ENCODE data around the gene SPAAR.

The SPAAR gene

DNA sequence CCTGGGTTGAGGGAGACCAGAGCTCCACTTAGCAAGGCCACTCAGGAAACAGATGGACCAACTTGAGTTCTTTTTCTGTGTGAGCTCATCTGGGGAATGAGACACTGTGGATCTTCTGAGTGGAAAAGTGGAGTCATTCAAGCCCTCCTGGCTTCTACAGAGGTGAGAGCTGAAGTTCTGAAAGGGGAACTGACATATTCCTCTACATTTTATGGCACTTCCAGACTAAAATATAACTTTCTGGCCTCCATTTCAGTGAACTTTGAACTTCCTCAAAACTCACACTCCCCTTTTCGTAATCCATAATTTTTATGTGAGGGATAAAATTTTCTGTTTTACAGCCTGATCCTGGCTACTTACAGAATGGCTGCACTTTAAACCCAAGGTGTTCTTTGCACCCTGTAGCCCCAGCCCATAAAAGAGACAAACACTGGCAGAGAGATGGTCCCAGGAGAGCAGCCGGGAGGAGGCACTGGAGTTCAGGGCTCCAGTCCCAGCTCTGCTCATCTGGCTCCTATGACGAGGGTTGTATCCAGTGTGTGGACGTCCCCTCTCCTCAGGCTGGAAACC is 10.8 kb downstream of the SPAAR start:
- Histone ChIP-seq H3K4me1 (ENCODE audit: low read length) (peaks cover 15% of the 10 kb centered on the region), H3F3A (ENCODE audit: insufficient read depth, low read length) (peaks cover 10% of the 10 kb centered on the region), H3K27me3 (replicated peaks; ENCODE audit: insufficient read depth, low read length) (no peaks in the 10 kb centered on the region), H3K9me2 (replicated peaks; ENCODE audit: insufficient read depth, low read length) (no peaks in the 10 kb centered on the region), H3K4me3 (ENCODE audit: low read length) (no peak overlapping the region), H3K79me2 (ENCODE audit: low read length) (no peaks in the 10 kb centered on the region), H2AFZ (ENCODE audit: low read length) (no peak overlapping the region), H3K36me3 (replicated peaks; ENCODE audit: insufficient read depth, low read length) (no peaks in the 10 kb centered on the region), H3K4me2 (ENCODE audit: low read depth, low read length) (no peak overlapping the region), H3K27ac (ENCODE audit: low read length) (no peak overlapping the region), H3K9me3 (replicated peaks; ENCODE audit: insufficient read depth, low read length) (no peaks in the 10 kb centered on the region), H3K9ac (ENCODE audit: low read length) (no peak overlapping the region), H4K20me1 (ENCODE audit: insufficient read depth, low read length) (no peaks in the 10 kb centered on the region)
- DNase-seq, result no peak
- TF ChIP-seq EZH2 (optimal IDR thresholded peaks at IDR 0.05; ENCODE audit: low read depth, low read length) (no peak), EZH2phosphoT487 (IDR thresholded peaks at IDR 0.05; ENCODE audit: low read length) (no peak), CTCF (IDR thresholded peaks at IDR 0.05; ENCODE audit: low read length) (no peak)

DNA sequence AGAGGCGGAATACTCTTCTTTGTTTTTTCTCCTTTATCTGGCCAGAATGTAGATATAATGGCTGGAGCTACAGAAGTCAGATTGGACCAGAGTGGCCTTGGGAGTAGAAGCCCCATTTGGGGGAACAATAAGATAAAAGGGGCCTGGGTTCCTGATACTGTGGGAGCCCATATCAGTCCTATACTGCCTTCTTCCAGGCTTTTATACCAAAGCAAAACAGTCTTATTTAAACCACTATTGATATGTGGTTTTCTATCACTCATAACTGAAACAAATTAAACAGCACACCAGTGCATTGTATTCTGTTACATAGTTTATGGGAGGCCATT is 14.3 kb downstream of the SPAAR start:
- Histone ChIP-seq H3K4me3 (ENCODE audit: low read length) (no peak overlapping the region), H3K4me2 (ENCODE audit: low read depth, low read length) (peak overlapping the region; percentile 55), H3F3A (ENCODE audit: insufficient read depth, low read length) (peaks cover 10% of the 10 kb centered on the region), H3K79me2 (ENCODE audit: low read length) (no peaks in the 10 kb centered on the region), H3K27ac (ENCODE audit: low read length) (peak overlapping the region; percentile 44; the same call in 1 of the 2 replicates), H3K9me2 (replicated peaks; ENCODE audit: insufficient read depth, low read length) (no peaks in the 10 kb centered on the region), H3K27me3 (replicated peaks; ENCODE audit: insufficient read depth, low read length) (no peaks in the 10 kb centered on the region), H3K36me3 (replicated peaks; ENCODE audit: insufficient read depth, low read length) (no peaks in the 10 kb centered on the region), H3K9me3 (replicated peaks; ENCODE audit: insufficient read depth, low read length) (no peaks in the 10 kb centered on the region), H3K9ac (ENCODE audit: low read length) (no peak overlapping the region; the same call in 1 of the 2 replicates), H3K4me1 (ENCODE audit: low read length) (peaks cover 15% of the 10 kb centered on the region), H4K20me1 (ENCODE audit: insufficient read depth, low read length) (no peaks in the 10 kb centered on the region), H2AFZ (ENCODE audit: low read length) (peak overlapping the region; percentile 54)
- TF ChIP-seq CTCF (IDR thresholded peaks at IDR 0.05; ENCODE audit: low read length) (no peak), EZH2phosphoT487 (IDR thresholded peaks at IDR 0.05; ENCODE audit: low read length) (no peak), EZH2 (optimal IDR thresholded peaks at IDR 0.05; ENCODE audit: low read depth, low read length) (no peak)
- DNase-seq, result no peak

DNA sequence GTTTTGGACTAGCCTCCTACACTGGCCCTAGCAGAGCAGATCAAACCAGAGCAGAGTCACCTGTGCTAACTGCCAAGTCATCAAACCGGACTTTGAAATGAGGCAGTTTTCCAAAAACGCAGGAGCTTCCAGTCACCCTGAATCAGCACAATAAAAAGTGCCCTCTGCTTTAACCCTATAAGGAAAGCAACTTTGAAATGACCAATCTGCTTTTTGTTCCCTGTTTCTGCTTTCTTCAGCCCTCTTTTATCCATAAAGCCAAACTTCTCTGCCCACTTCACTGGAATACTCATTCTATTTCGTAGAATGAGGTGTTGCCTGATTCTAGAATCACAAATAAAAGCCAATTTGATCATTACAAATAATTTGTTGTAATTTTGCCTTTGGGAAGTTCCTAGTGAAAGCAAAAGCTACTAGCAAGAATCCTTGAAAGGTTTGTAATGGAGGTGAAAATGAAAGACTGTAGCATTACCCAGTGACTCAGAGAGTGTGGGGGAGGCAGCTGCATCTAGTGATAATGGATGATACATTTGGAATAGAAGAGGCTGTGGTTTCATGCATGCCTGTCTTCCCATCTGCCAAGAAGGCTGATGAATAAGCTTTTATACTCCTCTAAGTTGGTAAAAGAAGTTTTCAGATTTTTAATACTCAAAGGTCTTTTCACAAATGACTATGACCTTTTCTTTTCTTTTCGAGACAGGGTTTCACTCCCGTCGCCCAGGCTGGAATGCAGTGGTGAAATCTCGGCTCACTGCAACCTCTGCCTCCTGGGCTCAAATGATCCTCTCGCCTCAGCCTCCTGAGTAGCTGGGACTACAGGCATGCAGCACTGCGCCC is 14.9 kb downstream of the SPAAR start:
- peaks cover 10% of the 10 kb centered on the region for H3F3A ChIP-seq (ENCODE audit: insufficient read depth, low read length)
- TF ChIP-seq EZH2 (optimal IDR thresholded peaks at IDR 0.05; ENCODE audit: low read depth, low read length) (no peak), CTCF (IDR thresholded peaks at IDR 0.05; ENCODE audit: low read length) (no peak), EZH2phosphoT487 (IDR thresholded peaks at IDR 0.05; ENCODE audit: low read length) (no peak)
- peak overlapping the region; percentile 44; the same call in 1 of the 2 replicates for H3K27ac ChIP-seq (ENCODE audit: low read length)
- H3K36me3 ChIP-seq (replicated peaks; ENCODE audit: insufficient read depth, low read length), result no peaks in the 10 kb centered on the region
- no peak overlapping the region for H3K4me3 ChIP-seq (ENCODE audit: low read length)
- peak; percentile 68 for DNase-seq
- peak overlapping the region; percentile 54 for H2AFZ ChIP-seq (ENCODE audit: low read length)
- peaks cover 15% of the 10 kb centered on the region for H3K4me1 ChIP-seq (ENCODE audit: low read length)
- H3K9me2 ChIP-seq (replicated peaks; ENCODE audit: insufficient read depth, low read length), result no peaks in the 10 kb centered on the region
- H4K20me1 ChIP-seq (ENCODE audit: insufficient read depth, low read length), result no peaks in the 10 kb centered on the region
- no peaks in the 10 kb centered on the region for H3K79me2 ChIP-seq (ENCODE audit: low read length)
- no peak overlapping the region; the same call in 1 of the 2 replicates for H3K9ac ChIP-seq (ENCODE audit: low read length)
- peak overlapping the region; percentile 55 for H3K4me2 ChIP-seq (ENCODE audit: low read depth, low read length)
- H3K9me3 ChIP-seq (replicated peaks; ENCODE audit: insufficient read depth, low read length), result no peaks in the 10 kb centered on the region
- no peaks in the 10 kb centered on the region for H3K27me3 ChIP-seq (replicated peaks; ENCODE audit: insufficient read depth, low read length)
